Hypothalamus (tissue), 51 donors: ENCODE measurements around the gene SMIM29.

Source experiments
- DNase-seq, 51 donors: peaks; one replicate each; lab custom pipeline; 2025; lab: John Stamatoyannopoulos, UW

SMIM29 gene

DNA sequence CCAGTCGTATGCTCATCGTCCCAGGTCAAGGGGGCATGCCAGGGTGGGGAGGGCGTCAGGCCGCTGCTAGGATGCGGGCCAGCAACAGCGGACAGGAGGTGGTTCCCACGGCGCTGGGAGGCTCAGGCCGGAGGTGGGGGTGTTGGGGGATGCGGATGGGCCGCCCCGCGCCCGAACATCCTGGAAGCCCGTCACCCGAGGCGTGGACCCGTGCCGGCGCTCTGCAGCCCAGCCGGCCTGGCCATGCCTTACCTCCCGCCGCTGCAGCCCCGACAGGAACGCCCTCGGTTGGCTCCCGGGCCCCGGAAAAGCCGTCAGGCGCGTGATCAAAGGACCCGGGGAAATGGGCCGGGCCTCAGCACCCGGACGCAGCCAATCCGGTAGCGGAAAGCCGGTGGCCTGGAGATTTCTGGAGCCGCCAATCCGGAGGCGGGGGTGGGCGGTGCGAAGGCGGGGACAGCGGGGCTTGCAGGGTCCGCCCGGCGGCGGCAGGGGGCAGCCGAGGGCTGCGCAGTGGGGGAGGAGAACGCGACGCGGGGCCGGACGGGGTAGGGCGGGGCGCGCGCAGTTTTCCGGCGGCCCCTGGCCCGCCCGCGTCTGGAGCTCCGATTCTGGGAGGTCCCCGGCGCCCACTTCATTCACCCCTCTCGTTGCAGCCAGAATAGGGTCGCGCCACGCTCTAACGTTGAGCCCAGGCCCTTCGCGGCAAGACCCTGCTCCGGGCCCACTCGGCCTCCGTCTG is at the start of gene SMIM29:
Gene SMIM29 (minus strand): TSS at position 280 of the 742 bp plus-strand sequence. CDS start 1,215 bp downstream, outside the sequence.
- peak; percentile 83 to 99 (median 96) for DNase-seq

DNA sequence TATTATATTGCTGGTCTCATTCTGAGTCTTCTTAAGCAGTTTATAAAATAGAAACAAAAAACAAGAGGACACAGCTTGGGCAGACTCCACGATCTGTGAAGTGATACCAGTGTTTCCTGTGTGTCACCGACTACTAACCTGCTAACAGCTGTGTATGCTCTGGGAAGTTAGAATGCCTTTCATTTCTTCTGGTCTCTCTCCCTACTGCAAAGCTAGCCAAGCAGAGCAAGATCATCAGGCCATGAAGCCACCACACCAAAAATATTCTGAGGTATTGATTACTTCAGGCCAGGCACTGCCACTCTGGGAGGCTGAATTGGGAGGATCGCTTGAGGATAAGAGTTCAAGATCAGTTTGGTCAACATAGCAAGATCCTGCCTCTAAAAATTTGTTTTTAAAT is 46.9 kb upstream of the SMIM29 start:
- no peak for DNase-seq

- DNase-seq, result no peak
Observed at GRCh38 chr6:34292954-34293353, 44.1 kb upstream of the SMIM29 start.

- DNase-seq, result no peak
Observed at GRCh38 chr6:34289137-34289536, 40.3 kb upstream of the SMIM29 start.

GRCh38 chr6:34288581-34288980 is 39.8 kb upstream of the SMIM29 start:
- DNase-seq, result no peak

GRCh38 chr6:34285448-34286164 is 36.8 kb upstream of the SMIM29 start:
- DNase-seq, result peak in 3 of 51 donors; percentile 24 to 45 (median 34)

- DNase-seq, result peak in 30 of 51 donors; percentile 7 to 47 (median 22)
Observed at GRCh38 chr6:34284563-34285447, 36.0 kb upstream of the SMIM29 start.

GRCh38 chr6:34281702-34282334 is 33.0 kb upstream of the SMIM29 start:
- DNase-seq, result no peak

- DNase-seq, result no peak
Observed at GRCh38 chr6:34280216-34280615, 31.4 kb upstream of the SMIM29 start.

DNA sequence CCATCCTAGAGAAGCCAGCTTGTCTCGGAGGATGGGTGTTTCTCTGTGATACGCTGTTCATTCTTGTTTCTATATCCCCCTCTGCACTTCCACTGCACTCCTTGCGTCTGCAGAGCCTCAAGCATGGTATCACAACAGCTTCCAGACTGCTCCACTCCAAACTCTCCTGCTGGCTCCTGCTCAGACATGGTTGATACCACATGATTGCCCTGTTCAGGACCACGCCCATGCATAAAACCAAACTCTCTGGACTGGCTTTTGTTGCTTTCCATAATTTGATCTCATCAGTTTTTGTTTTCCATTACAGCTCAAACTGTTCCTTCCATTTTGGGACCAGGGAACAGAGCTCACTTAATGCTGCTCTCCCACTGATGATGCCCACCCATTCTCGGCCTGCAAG is 30.0 kb upstream of the SMIM29 start:
- DNase-seq, result no peak

- DNase-seq, result no peak
Observed at GRCh38 chr6:34277763-34278112, 28.9 kb upstream of the SMIM29 start.

- DNase-seq, result no peak
Observed at GRCh38 chr6:34276881-34277762, 28.3 kb upstream of the SMIM29 start.

GRCh38 chr6:34276191-34276590 is 27.4 kb upstream of the SMIM29 start:
- no peak for DNase-seq

- no peak for DNase-seq
Observed at GRCh38 chr6:34275128-34275804, 26.5 kb upstream of the SMIM29 start.

- DNase-seq, result no peak
Observed at GRCh38 chr6:34274129-34274528, 25.3 kb upstream of the SMIM29 start.

GRCh38 chr6:34273242-34273805 is 24.5 kb upstream of the SMIM29 start:
- DNase-seq, result no peak

GRCh38 chr6:34272013-34272926 is 23.5 kb upstream of the SMIM29 start:
- peak in 6 of 51 donors; percentile 6 to 14 (median 8) for DNase-seq
